GM23338 (cell line): ENCODE measurements around the gene TMEM63C. TPM values are rescaled to one million over a fixed set of nuclear protein-coding genes. Genes with fewer than 3 reads are reported as not detected.

ENCODE experiments used
- ATAC-seq: fragments of 200-7000 bp; cut with Tn5 transposase; 3 replicates; pipeline ENCODE4 v1.9.1; 2020
- DNase-seq: peaks from one replicate; pipeline ENCODE4 v3.0.0-alpha.2; 2015; ENCODE audit warnings: low spot score
- H2AFZ ChIP-seq: fragments of 200-600 bp; sonication (generic); 2 replicates; pipeline ENCODE4 v1.8.0; 2016; ENCODE audit warnings: antibody characterized with exemption, mild to moderate bottlenecking, moderate library complexity
- H3F3A ChIP-seq: fragments of 200-600 bp; sonication (generic); replicated peaks from 2 replicates; pipeline ENCODE4 v1.8.0; 2017; ENCODE audit warnings: antibody characterized with exemption, mixed run types, low read depth
- H3K27ac ChIP-seq: fragments of 200-600 bp; sonication (generic); 2 replicates; pipeline ENCODE4 v1.6.1; 2016; ENCODE audit warnings: low read depth
- H3K27me3 ChIP-seq: fragments of 200-600 bp; sonication (generic); 2 replicates; pipeline ENCODE4 v1.8.0; 2016; ENCODE audit warnings: mild to moderate bottlenecking, mixed run types, moderate library complexity; ENCODE audit not compliant: insufficient read depth
- H3K36me3 ChIP-seq: fragments of 200-600 bp; sonication (generic); 2 replicates; pipeline ENCODE4 v1.8.0; 2016; ENCODE audit warnings: mild to moderate bottlenecking; ENCODE audit not compliant: insufficient read depth
- H3K4me1 ChIP-seq: fragments of 200-600 bp; sonication (generic); 2 replicates; pipeline ENCODE4 v1.8.0; 2016; ENCODE audit warnings: mild to moderate bottlenecking, moderate library complexity; ENCODE audit not compliant: insufficient read depth
- H3K4me2 ChIP-seq: fragments of 200-600 bp; sonication (generic); 2 replicates; pipeline ENCODE4 v1.7.1; 2017; ENCODE audit warnings: mixed run types
- H3K4me3 ChIP-seq: fragments of 200-600 bp; sonication (generic); 2 replicates; pipeline ENCODE4 v1.6.1; 2016; ENCODE audit warnings: mixed run types
- H3K79me2 ChIP-seq: fragments of 200-600 bp; sonication (generic); replicated peaks from 2 replicates; pipeline ENCODE4 v1.8.0; 2017; ENCODE audit warnings: mild to moderate bottlenecking; ENCODE audit not compliant: insufficient read depth
- H3K9me2 ChIP-seq: fragments of 200-600 bp; sonication (generic); 2 replicates; pipeline ENCODE4 v1.8.0; 2017; ENCODE audit not compliant: insufficient read depth
- H4K20me1 ChIP-seq: fragments of 200-600 bp; sonication (generic); replicated peaks from 2 replicates; pipeline ENCODE4 v1.8.0; 2017; ENCODE audit warnings: mild to moderate bottlenecking; ENCODE audit not compliant: insufficient read depth
- H3K27ac Mint-ChIP-seq: 2 replicates; pipeline ENCODE4 v1.8.0; 2020; ENCODE audit warnings: inconsistent platforms, mild to moderate bottlenecking, moderate library complexity, mixed read lengths
- H3K27me3 Mint-ChIP-seq: 3 replicates; pipeline ENCODE4 v1.8.0; 2022; ENCODE audit warnings: low read depth, mild to moderate bottlenecking, moderate library complexity, mixed read lengths, inconsistent platforms; ENCODE audit not compliant: insufficient read depth, poor library complexity
- H3K36me3 Mint-ChIP-seq: 3 replicates; pipeline ENCODE4 v1.8.0; 2021; ENCODE audit warnings: low read depth, mild to moderate bottlenecking, inconsistent platforms, moderate library complexity, mixed read lengths
- H3K4me1 Mint-ChIP-seq: 3 replicates; pipeline ENCODE4 v1.8.0; 2020; ENCODE audit warnings: mild to moderate bottlenecking, inconsistent platforms, mixed read lengths
- H3K4me3 Mint-ChIP-seq: 3 replicates; pipeline ENCODE4 v1.8.0; 2021; ENCODE audit warnings: moderate library complexity, mild to moderate bottlenecking, inconsistent platforms, mixed read lengths
- H3K9me3 Mint-ChIP-seq: 3 replicates; pipeline ENCODE4 v1.8.0; 2020; ENCODE audit warnings: moderate library complexity, mild to moderate bottlenecking, inconsistent platforms, mixed read lengths
- CREB1 ChIP-seq: fragments of 250-450 bp; sonication (Bioruptor Pico); IDR thresholded peaks from 2 replicates; pipeline ENCODE4 v1.5.0; 2020; ENCODE audit warnings: low read depth, mild to moderate bottlenecking, moderate library complexity
- EZH2 ChIP-seq: fragments of 200-600 bp; sonication (generic); IDR thresholded peaks from one replicate; pipeline ENCODE4 v1.8.0; 2017; ENCODE audit warnings: antibody characterized with exemption, mild to moderate bottlenecking, low read depth; ENCODE audit not compliant: unreplicated experiment
- POLR2AphosphoS5 ChIP-seq: IDR thresholded peaks from 2 replicates; pipeline ENCODE4 v1.6.1; 2016; ENCODE audit warnings: antibody characterized with exemption, low read depth
- STAT1 ChIP-seq: IDR thresholded peaks from one replicate; pipeline ENCODE4 v1.6.1; 2016; ENCODE audit warnings: antibody characterized with exemption; ENCODE audit not compliant: unreplicated experiment
- ZNF114 ChIP-seq: fragments of 250-450 bp; sonication (Bioruptor Pico); IDR thresholded peaks from 2 replicates; pipeline ENCODE4 v1.5.0; 2020; ENCODE audit warnings: mild to moderate bottlenecking, moderate library complexity
- ZNF331 ChIP-seq: fragments of 250-450 bp; sonication (Bioruptor Pico); IDR thresholded peaks from 2 replicates; pipeline ENCODE4 v1.5.0; 2020; ENCODE audit warnings: low read depth, mild to moderate bottlenecking, moderate library complexity
- polyA plus RNA-seq: library from polyadenylated mRNA; unstranded; fragments of >200 nt; fragmentation: Nextera tagmentation; extraction: Ambion mirVana; gene quantifications from 2 replicates; pipeline ENCODE4 v1.2.1, GENCODE V29; 2016
- total RNA-seq: library from RNA; depleted of rRNA; stranded (reverse); fragments of >200 nt; shearing (Covaris generic); gene quantifications from 2 replicates; pipeline ENCODE4 v1.2.3, GENCODE V29; 2014
- TF ChIP-seq, protein P1 (sequence below), 2 experiments: fragments of 200-600 bp in 1 of 2; sonication (generic) in 1 of 2; conservative IDR thresholded peaks; 2 replicates each; pipeline versions ENCODE4 v1.5.1 to v1.6.1; 2016 to 2017; ENCODE audit warnings: antibody characterized with exemption in 2 of 2, low read depth in 2 of 2, mild to moderate bottlenecking in 2 of 2, moderate library complexity in 1 of 2
- TF ChIP-seq, protein P2 (sequence below): IDR thresholded peaks from 2 replicates; pipeline ENCODE4 v1.6.1; 2016; ENCODE audit warnings: antibody characterized with exemption

TMEM63C gene
- total and polyA plus RNA-seq, 2 experiments from 2014 or later: 2.1 to 6.3 TPM

GRCh38 chr14:77243853-77244252 lies 62.3 kb downstream of the TMEM63C start (continued):
- TF ChIP-seq, protein P1, sequence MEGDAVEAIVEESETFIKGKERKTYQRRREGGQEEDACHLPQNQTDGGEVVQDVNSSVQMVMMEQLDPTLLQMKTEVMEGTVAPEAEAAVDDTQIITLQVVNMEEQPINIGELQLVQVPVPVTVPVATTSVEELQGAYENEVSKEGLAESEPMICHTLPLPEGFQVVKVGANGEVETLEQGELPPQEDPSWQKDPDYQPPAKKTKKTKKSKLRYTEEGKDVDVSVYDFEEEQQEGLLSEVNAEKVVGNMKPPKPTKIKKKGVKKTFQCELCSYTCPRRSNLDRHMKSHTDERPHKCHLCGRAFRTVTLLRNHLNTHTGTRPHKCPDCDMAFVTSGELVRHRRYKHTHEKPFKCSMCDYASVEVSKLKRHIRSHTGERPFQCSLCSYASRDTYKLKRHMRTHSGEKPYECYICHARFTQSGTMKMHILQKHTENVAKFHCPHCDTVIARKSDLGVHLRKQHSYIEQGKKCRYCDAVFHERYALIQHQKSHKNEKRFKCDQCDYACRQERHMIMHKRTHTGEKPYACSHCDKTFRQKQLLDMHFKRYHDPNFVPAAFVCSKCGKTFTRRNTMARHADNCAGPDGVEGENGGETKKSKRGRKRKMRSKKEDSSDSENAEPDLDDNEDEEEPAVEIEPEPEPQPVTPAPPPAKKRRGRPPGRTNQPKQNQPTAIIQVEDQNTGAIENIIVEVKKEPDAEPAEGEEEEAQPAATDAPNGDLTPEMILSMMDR (conservative IDR thresholded peaks at IDR 0.05; ENCODE audit: low read depth in 2 of 2): no peak
- TF ChIP-seq ZNF331 (CRISPR knock-in tag) (no peak), ZNF114 (no peak)

- peaks cover 11% of the 10 kb centered on the region for H3K27me3 Mint-ChIP-seq
- H2AFZ ChIP-seq: no peak overlapping the region
Measured at GRCh38 chr14:77245820-77246219, 64.2 kb downstream of the TMEM63C start.

GRCh38 chr14:77246784-77247183 lies 65.2 kb downstream of the TMEM63C start:
- ATAC-seq (no peak), DNase-seq (no peak)
- Mint-ChIP-seq H3K9me3 (no peaks in the 10 kb centered on the region), H3K36me3 (no peaks in the 10 kb centered on the region), H3K4me1 (no peaks in the 10 kb centered on the region), H3K27ac (no peak overlapping the region), H3K4me3 (no peak overlapping the region), H3K27me3 (peaks cover 11% of the 10 kb centered on the region)
- Histone ChIP-seq H2AFZ (no peak overlapping the region), H3K4me1 (no peaks in the 10 kb centered on the region), H3K9me2 (no peaks in the 10 kb centered on the region), H3K27ac (no peak overlapping the region), H3K79me2 (no peaks in the 10 kb centered on the region), H3K27me3 (no peaks in the 10 kb centered on the region), H3K36me3 (no peaks in the 10 kb centered on the region), H3K4me2 (no peak overlapping the region), H4K20me1 (no peaks in the 10 kb centered on the region; the same call in 1 of the 2 replicates), H3K4me3 (no peak overlapping the region), H3F3A (no peaks in the 10 kb centered on the region)
- no peak for TF ChIP-seq STAT1
- no peak for TF ChIP-seq POLR2AphosphoS5
- no peak for TF ChIP-seq ZNF331 (CRISPR knock-in tag)
- TF ChIP-seq CREB1: no peak
- TF ChIP-seq, protein P2, sequence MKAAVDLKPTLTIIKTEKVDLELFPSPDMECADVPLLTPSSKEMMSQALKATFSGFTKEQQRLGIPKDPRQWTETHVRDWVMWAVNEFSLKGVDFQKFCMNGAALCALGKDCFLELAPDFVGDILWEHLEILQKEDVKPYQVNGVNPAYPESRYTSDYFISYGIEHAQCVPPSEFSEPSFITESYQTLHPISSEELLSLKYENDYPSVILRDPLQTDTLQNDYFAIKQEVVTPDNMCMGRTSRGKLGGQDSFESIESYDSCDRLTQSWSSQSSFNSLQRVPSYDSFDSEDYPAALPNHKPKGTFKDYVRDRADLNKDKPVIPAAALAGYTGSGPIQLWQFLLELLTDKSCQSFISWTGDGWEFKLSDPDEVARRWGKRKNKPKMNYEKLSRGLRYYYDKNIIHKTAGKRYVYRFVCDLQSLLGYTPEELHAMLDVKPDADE: no peak
- TF ChIP-seq, protein P1 (conservative IDR thresholded peaks at IDR 0.05; ENCODE audit: low read depth in 2 of 2): no peak

More at GRCh38 chr14:77245820-77246219, 64.2 kb downstream of the TMEM63C start:
- Mint-ChIP-seq H3K9me3 (no peaks in the 10 kb centered on the region), H3K4me3 (no peak overlapping the region), H3K4me1 (no peaks in the 10 kb centered on the region), H3K27ac (no peak overlapping the region), H3K36me3 (no peaks in the 10 kb centered on the region)
- Histone ChIP-seq H3F3A (no peaks in the 10 kb centered on the region), H3K36me3 (no peaks in the 10 kb centered on the region), H3K27me3 (no peaks in the 10 kb centered on the region), H3K9me2 (no peaks in the 10 kb centered on the region), H3K27ac (no peak overlapping the region), H3K4me2 (no peak overlapping the region), H3K4me3 (no peak overlapping the region), H4K20me1 (no peaks in the 10 kb centered on the region; the same call in 1 of the 2 replicates), H3K79me2 (no peaks in the 10 kb centered on the region), H3K4me1 (no peaks in the 10 kb centered on the region)
- DNase-seq: peak; percentile 55
- TF ChIP-seq, protein P1 (conservative IDR thresholded peaks at IDR 0.05; ENCODE audit: low read depth in 2 of 2): peak; percentile 56 to 58
- no peak for TF ChIP-seq EZH2
- peak; percentile 79 for ATAC-seq
